GM15510 (cell line): ENCODE data around the gene SMIM35.

Experiments used
- POLR2A ChIP-seq: IDR thresholded peaks from 3 replicates; pipeline ENCODE4 v1.6.1; 2011; ENCODE audit warnings: borderline replicate concordance; ENCODE audit not compliant: insufficient read length; ENCODE audit errors: extremely low read depth

Gene SMIM35

GRCh38 chr11:118016104-118016503 lies 70.7 kb downstream of the SMIM35 start:
- TF ChIP-seq POLR2A, result no peak

GRCh38 chr11:118015385-118015841 lies 71.3 kb downstream of the SMIM35 start:
- TF ChIP-seq POLR2A, result no peak

GRCh38 chr11:118014022-118014421 lies 72.7 kb downstream of the SMIM35 start:
- no peak for TF ChIP-seq POLR2A

- TF ChIP-seq POLR2A, result no peak
Measured at GRCh38 chr11:118012083-118012669, 74.6 kb downstream of the SMIM35 start.

GRCh38 chr11:118010738-118011461 lies 75.9 kb downstream of the SMIM35 start:
- TF ChIP-seq POLR2A, result peak; percentile 19

- no peak for TF ChIP-seq POLR2A
Measured at GRCh38 chr11:118009864-118010737, 76.7 kb downstream of the SMIM35 start.

- TF ChIP-seq POLR2A, result no peak
Measured at GRCh38 chr11:118008271-118008911, 78.4 kb downstream of the SMIM35 start.

GRCh38 chr11:118007040-118007439 lies 79.7 kb downstream of the SMIM35 start:
- no peak for TF ChIP-seq POLR2A

- no peak for TF ChIP-seq POLR2A
Measured at GRCh38 chr11:118006153-118006534, 80.6 kb downstream of the SMIM35 start.

GRCh38 chr11:118005224-118006152 lies 81.3 kb downstream of the SMIM35 start:
- TF ChIP-seq POLR2A, result no peak

GRCh38 chr11:118004543-118005223 lies 82.1 kb downstream of the SMIM35 start:
- no peak for TF ChIP-seq POLR2A

- TF ChIP-seq POLR2A, result no peak
Measured at GRCh38 chr11:118003456-118003855, 83.3 kb downstream of the SMIM35 start.
